Fibroblast of lung (primary cell): ENCODE data around the gene WDR81. TPM values are rescaled to one million over a fixed set of nuclear protein-coding genes. Genes with fewer than 3 reads are reported as not detected.
A peak's percentile ranks its signal among the peaks of the same experiment; 100 is the strongest.
"Not testable (repeated sequence)": the region's sequence is repeated elsewhere in the genome, so short reads cannot be mapped to it uniquely, and the experiment has no call there.

ENCODE experiments used
- DNase-seq, 2 donors: peaks; one replicate each; pipeline versions ENCODE4 v3.0.0 to v3.0.0-alpha.2; 2010; ENCODE audit warnings: low read depth in 2 of 2
- H2AFZ ChIP-seq: 2 replicates; pipeline ENCODE4 v1.5.1; 2012; ENCODE audit warnings: low read length, control low read depth, inconsistent platforms
- H3K27ac ChIP-seq: 2 replicates; pipeline ENCODE4 v1.5.1; 2011; ENCODE audit warnings: low read length, control low read depth; ENCODE audit not compliant: insufficient read depth
- H3K27me3 ChIP-seq: 2 replicates; pipeline ENCODE4 v1.5.1; 2011; ENCODE audit warnings: mild to moderate bottlenecking, low read length; ENCODE audit not compliant: control insufficient read depth, insufficient read depth
- H3K36me3 ChIP-seq: 2 replicates; pipeline ENCODE4 v1.5.1; 2011; ENCODE audit warnings: low read length; ENCODE audit not compliant: control insufficient read depth, insufficient read depth
- H3K4me1 ChIP-seq: 2 replicates; pipeline ENCODE4 v1.5.1; 2011; ENCODE audit warnings: low read length; ENCODE audit not compliant: control insufficient read depth, insufficient read depth; ENCODE audit errors: extremely low read depth
- H3K4me2 ChIP-seq: 2 replicates; pipeline ENCODE4 v1.5.1; 2011; ENCODE audit warnings: low read length, control low read depth; ENCODE audit not compliant: insufficient read depth; ENCODE audit errors: extremely low read depth
- H3K4me3 ChIP-seq, 4 experiments: fragments of 200-600 bp in 1 of 4; sonication (generic) in 1 of 4; replicated peaks in 1 of 4; 2 replicates each; pipeline ENCODE4 v1.5.1; 2011 to 2016; ENCODE audit warnings: low read length in 4 of 4, low read depth in 3 of 4, mild to moderate bottlenecking in 3 of 4, control low read depth in 2 of 4, inconsistent platforms in 1 of 4, mixed read lengths in 1 of 4; ENCODE audit not compliant: insufficient read depth in 1 of 4; ENCODE audit errors: control extremely low read depth in 1 of 4
- H3K79me2 ChIP-seq: 2 replicates; pipeline ENCODE4 v1.5.1; 2012; ENCODE audit warnings: mild to moderate bottlenecking, low read length, inconsistent platforms; ENCODE audit not compliant: control insufficient read depth, insufficient read depth
- H3K9ac ChIP-seq: 2 replicates; pipeline ENCODE4 v1.5.1; 2011; ENCODE audit warnings: mild to moderate bottlenecking, low read length, control low read depth; ENCODE audit not compliant: insufficient read depth
- H3K9me3 ChIP-seq: 2 replicates; pipeline ENCODE4 v1.5.1; 2012; ENCODE audit warnings: low read depth, low read length; ENCODE audit not compliant: control insufficient read depth, insufficient read depth
- H4K20me1 ChIP-seq: 2 replicates; pipeline ENCODE4 v1.5.1; 2011; ENCODE audit warnings: low read length; ENCODE audit not compliant: control insufficient read depth, insufficient read depth; ENCODE audit errors: extremely low read depth
- EZH2 ChIP-seq: IDR thresholded peaks from 2 replicates; pipeline ENCODE4 v1.5.1; 2012; ENCODE audit warnings: low read length, control low read depth, mild to moderate bottlenecking; ENCODE audit errors: missing control alignments
- polyA plus RNA-seq, 2 donors: library from polyadenylated mRNA; depleted of rRNA in 1 of 2; stranded (reverse) in 1 of 2; unstranded in 1 of 2; fragments of >200 nt; gene quantifications; 2 replicates each; pipeline ENCODE4 v1.2.1, GENCODE V29; 2011 to 2012; ENCODE audit warnings: missing spikeins in 1 of 2
- total RNA-seq: library from RNA; depleted of rRNA; stranded (reverse); fragments of >200 nt; gene quantifications from 2 replicates; pipeline ENCODE4 v1.2.1, GENCODE V29; 2014
- TF ChIP-seq, protein P1 (sequence below), 2 donors: IDR thresholded peaks in 1 of 2; conservative IDR thresholded peaks in 1 of 2; 1 replicate in 1 of 2; 2 replicates in 1 of 2; pipeline ENCODE4 v1.5.1; 2011 to 2012; ENCODE audit warnings: low read length in 2 of 2, control low read depth in 1 of 2, inconsistent platforms in 1 of 2, low read depth in 1 of 2, mild to moderate bottlenecking in 1 of 2

WDR81 gene
- total and polyA plus RNA-seq, 2 donors (not counting 1 experiment from before 2014, with no cell fraction given): 5.4 to 31.5 TPM

DNA sequence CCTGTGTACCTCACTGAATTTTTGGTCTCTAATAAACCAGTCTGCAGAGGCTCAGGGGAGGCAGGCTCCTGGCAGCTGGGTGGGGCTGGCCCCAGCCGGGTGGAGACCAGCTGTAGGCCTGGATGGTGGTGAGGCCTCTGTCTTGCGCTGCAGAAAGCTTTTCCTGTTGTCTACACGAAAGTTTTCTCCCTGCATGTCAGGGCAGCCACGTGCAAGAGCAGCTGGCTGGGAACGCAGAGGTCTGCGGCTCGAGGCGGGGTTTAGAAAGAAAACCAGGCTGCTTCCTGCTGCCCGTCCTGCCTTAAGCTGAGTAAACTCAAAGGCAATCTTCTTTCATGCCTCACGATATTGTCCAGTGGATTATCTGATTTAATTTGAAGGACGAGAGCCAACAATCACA is 39.8 kb downstream of the WDR81 start:
- H3K79me2 ChIP-seq: no peaks in the 10 kb centered on the region
- peak overlapping the region; percentile 2 for H2AFZ ChIP-seq
- H3K36me3 ChIP-seq: no peaks in the 10 kb centered on the region
- no peaks in the 10 kb centered on the region for H3K9me3 ChIP-seq
- peak overlapping the region; percentile 78 for H3K27ac ChIP-seq
- TF ChIP-seq, protein P1, sequence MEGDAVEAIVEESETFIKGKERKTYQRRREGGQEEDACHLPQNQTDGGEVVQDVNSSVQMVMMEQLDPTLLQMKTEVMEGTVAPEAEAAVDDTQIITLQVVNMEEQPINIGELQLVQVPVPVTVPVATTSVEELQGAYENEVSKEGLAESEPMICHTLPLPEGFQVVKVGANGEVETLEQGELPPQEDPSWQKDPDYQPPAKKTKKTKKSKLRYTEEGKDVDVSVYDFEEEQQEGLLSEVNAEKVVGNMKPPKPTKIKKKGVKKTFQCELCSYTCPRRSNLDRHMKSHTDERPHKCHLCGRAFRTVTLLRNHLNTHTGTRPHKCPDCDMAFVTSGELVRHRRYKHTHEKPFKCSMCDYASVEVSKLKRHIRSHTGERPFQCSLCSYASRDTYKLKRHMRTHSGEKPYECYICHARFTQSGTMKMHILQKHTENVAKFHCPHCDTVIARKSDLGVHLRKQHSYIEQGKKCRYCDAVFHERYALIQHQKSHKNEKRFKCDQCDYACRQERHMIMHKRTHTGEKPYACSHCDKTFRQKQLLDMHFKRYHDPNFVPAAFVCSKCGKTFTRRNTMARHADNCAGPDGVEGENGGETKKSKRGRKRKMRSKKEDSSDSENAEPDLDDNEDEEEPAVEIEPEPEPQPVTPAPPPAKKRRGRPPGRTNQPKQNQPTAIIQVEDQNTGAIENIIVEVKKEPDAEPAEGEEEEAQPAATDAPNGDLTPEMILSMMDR (conservative IDR thresholded peaks at IDR 0.05 in 1 of 2, IDR thresholded peaks at IDR 0.05 in 1 of 2; ENCODE audit: low read depth in 1 of 2, low read length in 2 of 2): no peak
- TF ChIP-seq EZH2: no peak
- H3K4me2 ChIP-seq: peak overlapping the region; percentile 90
- H4K20me1 ChIP-seq: no peaks in the 10 kb centered on the region
- no peak overlapping the region for H3K9ac ChIP-seq
- H3K27me3 ChIP-seq: no peaks in the 10 kb centered on the region
- DNase-seq: peak; percentile 83 to 93
- H3K4me1 ChIP-seq: peaks cover 19% of the 10 kb centered on the region
- H3K4me3 ChIP-seq: peak overlapping the region in 2 of 4 experiments; percentile 86 to 89

DNA sequence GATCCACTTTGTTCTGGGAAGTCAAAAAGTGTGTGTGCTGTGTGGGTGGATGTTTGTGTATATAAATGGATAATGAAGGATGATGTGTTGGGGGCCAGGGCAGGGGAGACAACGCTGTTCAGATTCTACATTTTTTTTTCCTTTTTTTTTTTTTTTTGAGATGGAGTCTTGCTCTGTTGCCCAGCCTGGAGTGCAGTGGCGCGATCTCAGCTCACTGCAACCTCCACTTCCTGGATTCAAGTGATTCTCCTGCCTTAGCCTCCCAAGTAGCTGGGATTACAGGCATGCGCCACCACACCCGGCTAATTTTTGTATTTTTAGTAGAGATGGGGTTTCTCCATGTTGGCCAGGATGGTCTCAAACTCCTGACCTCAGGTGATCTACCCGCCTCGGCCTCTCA is 40.2 kb downstream of the WDR81 start:
- Histone ChIP-seq H3K4me3 (peak overlapping the region in 2 of 4 experiments; percentile 10 to 89), H3K4me2 (peak overlapping the region; percentile 90), H2AFZ (peak overlapping the region; percentile 2), H3K27ac (peak overlapping the region; percentile 78), H3K4me1 (peaks cover 19% of the 10 kb centered on the region)
- H3K36me3 ChIP-seq, H3K9ac ChIP-seq, H3K79me2 ChIP-seq, H3K9me3 ChIP-seq, H3K27me3 ChIP-seq, H4K20me1 ChIP-seq, DNase-seq: not testable (repeated sequence)

DNA sequence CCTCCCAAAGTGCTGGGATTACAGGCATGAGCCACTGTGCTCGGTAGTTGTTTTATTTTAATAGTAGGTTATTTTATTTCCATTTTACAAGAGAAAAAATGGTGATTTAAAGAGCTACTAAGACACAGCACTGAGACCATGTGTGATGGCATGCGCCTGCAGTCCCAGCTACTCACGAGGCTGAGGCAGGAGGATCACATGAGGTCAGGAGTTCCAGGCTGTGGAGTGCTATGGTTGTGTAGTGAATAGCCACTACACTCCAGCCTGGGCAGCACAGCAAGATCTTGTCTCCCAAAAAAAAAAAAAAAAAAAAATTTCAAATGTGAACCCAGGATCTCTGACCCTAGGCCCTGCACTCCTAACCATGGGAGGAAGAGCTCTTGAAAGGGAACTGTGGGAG is 41.1 kb downstream of the WDR81 start:
- H3K27ac ChIP-seq: no peak overlapping the region
- H3K4me3 ChIP-seq: no peak overlapping the region
- H2AFZ ChIP-seq: no peak overlapping the region
- H3K9me3 ChIP-seq: no peaks in the 10 kb centered on the region
- H3K27me3 ChIP-seq: no peaks in the 10 kb centered on the region
- TF ChIP-seq, protein P1 (conservative IDR thresholded peaks at IDR 0.05 in 1 of 2, IDR thresholded peaks at IDR 0.05 in 1 of 2; ENCODE audit: low read depth in 1 of 2, low read length in 2 of 2): no peak
- no peak for TF ChIP-seq EZH2
- H3K4me2 ChIP-seq: no peak overlapping the region
- H3K9ac ChIP-seq: no peak overlapping the region
- no peaks in the 10 kb centered on the region for H4K20me1 ChIP-seq
- peaks cover 19% of the 10 kb centered on the region for H3K4me1 ChIP-seq
- no peak for DNase-seq
- no peaks in the 10 kb centered on the region for H3K79me2 ChIP-seq
- H3K36me3 ChIP-seq: no peaks in the 10 kb centered on the region
